Stimulated activated naive CD8-positive, alpha-beta T cell treated with anti-CD3 and anti-CD28 coated beads, Interleukin-15, Interleukin-2, amounts not matched to agents 100 U/mL and 50 U/mL, for 24 hours (primary cell): ENCODE measurements around the gene TAS2R43.
"Not testable (repeated sequence)": the region's sequence is repeated elsewhere in the genome, so short reads cannot be mapped to it uniquely, and the experiment has no call there.

Experiments
- ATAC-seq: fragments of 150-1000 bp; cut with Tn5 transposase; one replicate; pipeline ENCODE4 v1.10.0; 2021
- DNase-seq: peaks from one replicate; pipeline ENCODE4 v3.0.0; 2021

Gene TAS2R43, protein sequence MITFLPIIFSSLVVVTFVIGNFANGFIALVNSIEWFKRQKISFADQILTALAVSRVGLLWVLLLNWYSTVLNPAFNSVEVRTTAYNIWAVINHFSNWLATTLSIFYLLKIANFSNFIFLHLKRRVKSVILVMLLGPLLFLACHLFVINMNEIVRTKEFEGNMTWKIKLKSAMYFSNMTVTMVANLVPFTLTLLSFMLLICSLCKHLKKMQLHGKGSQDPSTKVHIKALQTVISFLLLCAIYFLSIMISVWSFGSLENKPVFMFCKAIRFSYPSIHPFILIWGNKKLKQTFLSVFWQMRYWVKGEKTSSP

GRCh38 chr12:11092128-11092527 is at the start of gene TAS2R43:
Gene TAS2R43 (minus strand): TSS chr12:11092313. CDS start chr12:11092229, 84 bp downstream.
- DNase-seq (no peak), ATAC-seq (peak; percentile 14)

DNA sequence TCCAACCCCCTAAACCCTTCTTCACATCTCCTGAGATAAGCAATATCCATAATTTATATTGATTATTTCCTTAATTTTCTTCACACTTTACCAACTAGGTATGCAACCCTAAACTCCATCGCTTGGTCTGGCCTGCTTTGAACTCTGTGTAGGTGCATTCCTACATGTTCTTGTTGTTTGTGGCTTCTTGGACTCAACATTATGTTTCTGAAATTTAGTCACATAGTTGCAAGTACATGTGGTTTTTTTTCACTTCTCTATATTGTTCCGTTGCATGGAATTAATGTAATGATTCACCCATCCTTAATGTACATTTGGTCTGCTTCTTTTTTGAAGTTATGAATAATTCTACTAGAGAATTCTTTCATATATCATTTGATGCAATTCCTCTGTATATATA is 44.0 kb upstream of the TAS2R43 start:
- ATAC-seq: peak; percentile 68

DNA sequence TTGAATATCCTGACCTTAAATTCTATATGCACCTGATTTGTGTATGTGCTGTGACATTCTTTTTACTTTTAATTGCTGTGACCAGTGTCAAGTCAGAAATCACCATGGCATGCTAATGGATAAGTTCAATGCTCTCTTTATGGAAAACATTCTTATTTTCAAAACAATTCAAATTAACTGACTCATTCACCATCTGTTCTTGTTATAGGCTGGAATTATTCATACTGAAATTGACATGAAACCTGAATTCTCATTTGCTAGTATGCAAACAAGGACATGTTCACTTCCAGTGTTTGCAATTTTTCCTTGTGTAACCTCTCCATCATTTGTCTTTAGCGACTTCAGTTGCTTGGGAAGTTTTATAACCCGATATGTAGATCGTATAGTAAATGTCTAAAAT is 42.2 kb upstream of the TAS2R43 start, which contains the start of gene TAS2R30:
TSS of gene TAS2R30 (minus strand) at position 340 of the 400 bp plus-strand sequence. CDS start 400 bp downstream, outside the sequence.
- ATAC-seq: no peak
- no peak for DNase-seq

More for the DNA sequence above, 44.0 kb upstream of the TAS2R43 start:
- DNase-seq: no peak

- DNase-seq (no peak), ATAC-seq (no peak)
Measured at GRCh38 chr12:11133816-11134215, 41.7 kb upstream of the TAS2R43 start.

- ATAC-seq (no peak), DNase-seq (no peak)
Measured at GRCh38 chr12:11133162-11133561, 41.0 kb upstream of the TAS2R43 start.

DNA sequence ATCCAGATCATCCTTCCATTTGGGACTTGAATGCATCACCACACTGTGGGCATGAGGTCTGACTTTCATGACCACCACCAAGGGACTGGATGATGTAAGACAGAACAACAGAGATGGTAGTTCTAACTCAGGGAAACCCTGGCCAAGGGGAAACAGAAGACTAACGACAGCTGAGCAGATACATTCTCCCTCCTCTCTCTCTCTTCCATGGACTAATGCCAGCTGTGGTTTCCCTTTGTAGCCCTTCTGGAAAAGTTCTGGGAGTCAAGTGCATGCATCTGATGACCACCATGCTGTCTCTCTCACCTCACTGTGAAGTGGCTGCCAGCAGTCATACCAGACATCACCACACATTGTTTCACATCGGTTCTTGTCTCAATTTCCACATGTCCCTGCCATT is 38.9 kb upstream of the TAS2R43 start:
- ATAC-seq: no peak
- no peak for DNase-seq

- DNase-seq: no peak
- no peak for ATAC-seq
Measured at GRCh38 chr12:11130382-11130781, 38.3 kb upstream of the TAS2R43 start.

DNA sequence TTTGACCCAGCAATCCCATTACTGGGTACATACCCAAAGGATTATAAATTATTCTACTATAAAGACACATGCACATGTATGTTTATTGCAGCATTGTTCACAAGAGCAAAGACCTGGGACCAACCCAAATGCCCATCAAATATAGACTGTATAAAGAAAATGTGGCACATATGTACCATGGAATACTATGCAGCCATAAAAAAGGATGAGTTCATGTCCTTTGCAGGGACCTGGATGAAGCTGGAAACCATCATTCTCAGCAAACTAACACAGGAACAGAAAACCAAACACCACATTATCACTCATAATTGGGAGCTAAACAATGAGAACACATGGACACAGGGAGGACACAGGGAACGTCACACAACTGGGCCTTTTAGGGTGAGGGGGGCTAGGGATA is 22.0 kb upstream of the TAS2R43 start:
- DNase-seq, ATAC-seq: not testable (repeated sequence)

- not testable (repeated sequence) for ATAC-seq, DNase-seq
Measured at GRCh38 chr12:11111213-11111612, 19.1 kb upstream of the TAS2R43 start.

DNA sequence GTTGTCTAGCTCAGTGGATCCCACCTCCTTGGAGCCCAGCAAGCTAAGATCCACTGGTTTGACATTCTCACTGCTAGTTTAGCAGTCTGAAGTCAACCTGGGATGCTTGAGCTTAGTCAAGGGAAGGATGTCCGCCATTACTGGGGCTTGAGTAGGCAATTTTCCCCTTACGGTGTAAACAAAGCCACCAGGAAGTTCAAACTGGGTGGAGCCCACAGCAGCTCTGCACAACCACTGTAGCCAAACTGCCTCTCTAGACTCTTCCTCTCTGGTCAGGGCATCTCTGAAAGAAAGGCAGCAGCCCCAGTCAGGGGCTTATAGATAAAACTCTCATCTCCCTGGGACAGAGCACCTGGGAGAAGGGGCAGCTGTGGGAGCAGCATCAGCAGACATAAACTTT is 16.7 kb upstream of the TAS2R43 start:
- DNase-seq (no peak), ATAC-seq (no peak)

DNA sequence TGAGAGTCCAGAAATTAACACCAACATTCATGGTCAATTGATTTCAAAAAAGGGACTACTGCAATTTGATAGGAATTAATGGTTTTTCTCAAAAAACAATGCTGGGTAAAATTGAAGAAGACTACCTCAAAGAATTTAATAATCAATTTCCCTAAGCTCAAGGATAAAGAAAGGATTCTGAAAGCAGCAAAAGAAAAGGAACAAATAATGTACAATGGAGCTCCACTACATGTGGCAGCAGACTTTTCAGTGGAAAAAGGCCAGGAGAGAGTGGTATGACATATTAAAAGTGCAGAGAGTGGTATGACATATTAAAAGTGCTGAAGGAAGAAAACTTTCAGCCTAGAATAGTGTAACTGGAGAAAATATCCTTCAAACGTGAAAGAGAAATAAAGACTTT is 15.6 kb upstream of the TAS2R43 start:
- ATAC-seq (no peak), DNase-seq (no peak)

- no peak for DNase-seq
Measured at GRCh38 chr12:11106288-11106687, 14.2 kb upstream of the TAS2R43 start.

GRCh38 chr12:11105546-11105945 is 13.4 kb upstream of the TAS2R43 start:
- no peak for ATAC-seq
- DNase-seq: no peak

More at GRCh38 chr12:11106288-11106687, 14.2 kb upstream of the TAS2R43 start:
- no peak for ATAC-seq

GRCh38 chr12:11094910-11095309 is 2.8 kb upstream of the TAS2R43 start:
- ATAC-seq: peak; percentile 59
- not testable (repeated sequence) for DNase-seq

- ATAC-seq: no peak
- no peak for DNase-seq
Measured at GRCh38 chr12:11089246-11089645, 2.9 kb downstream of the TAS2R43 start.

- DNase-seq: peak; percentile 16
Measured at GRCh38 chr12:11085419-11085818, 6.7 kb downstream of the TAS2R43 start.

DNA sequence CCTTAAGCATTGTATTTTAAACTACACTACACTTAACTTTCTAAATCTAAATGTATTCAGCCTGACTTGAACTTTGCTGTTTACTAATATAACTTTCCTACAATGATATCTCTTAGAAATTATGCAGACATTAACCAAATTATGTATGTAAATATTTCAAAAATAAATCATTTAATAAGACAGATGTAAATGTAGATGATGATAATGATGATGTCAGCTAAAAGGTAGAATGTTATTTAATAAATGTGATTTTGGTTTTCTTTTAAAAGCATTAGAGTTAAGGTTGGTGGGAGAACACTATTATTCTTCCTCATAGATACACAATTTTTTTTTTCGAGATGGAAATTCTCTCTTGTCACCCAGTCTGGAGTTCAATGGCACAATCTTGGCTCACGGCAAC is 10.1 kb downstream of the TAS2R43 start:
- DNase-seq (no peak), ATAC-seq (no peak)

More at GRCh38 chr12:11085419-11085818, 6.7 kb downstream of the TAS2R43 start:
- peak; percentile 92 for ATAC-seq

- DNase-seq (no peak), ATAC-seq (no peak)
Measured at GRCh38 chr12:11078246-11078645, 13.9 kb downstream of the TAS2R43 start.

GRCh38 chr12:11075642-11076041 is 16.5 kb downstream of the TAS2R43 start:
- DNase-seq (no peak), ATAC-seq (no peak)

GRCh38 chr12:11071414-11071813 is 20.7 kb downstream of the TAS2R43 start:
- no peak for ATAC-seq
- DNase-seq: no peak

DNA sequence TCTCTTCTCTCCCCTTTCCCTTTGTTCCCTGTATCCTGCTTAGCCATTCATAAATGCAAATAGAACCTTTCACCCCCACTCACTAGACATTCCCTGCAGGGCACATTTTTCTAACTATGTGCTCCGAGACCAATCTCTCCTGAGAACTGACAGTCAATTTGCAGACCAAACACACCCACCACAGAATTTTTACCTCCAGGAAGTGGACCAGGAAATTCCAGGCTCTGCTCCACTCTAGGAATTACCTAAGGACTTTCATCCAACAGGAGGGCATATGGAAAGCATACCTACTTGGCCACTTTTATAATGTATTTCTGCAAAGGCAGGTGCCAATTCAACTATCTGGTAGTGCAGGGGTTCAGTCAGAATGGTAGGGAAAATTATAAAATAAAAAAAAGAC is 21.1 kb downstream of the TAS2R43 start:
- no peak for ATAC-seq
- DNase-seq: no peak

DNA sequence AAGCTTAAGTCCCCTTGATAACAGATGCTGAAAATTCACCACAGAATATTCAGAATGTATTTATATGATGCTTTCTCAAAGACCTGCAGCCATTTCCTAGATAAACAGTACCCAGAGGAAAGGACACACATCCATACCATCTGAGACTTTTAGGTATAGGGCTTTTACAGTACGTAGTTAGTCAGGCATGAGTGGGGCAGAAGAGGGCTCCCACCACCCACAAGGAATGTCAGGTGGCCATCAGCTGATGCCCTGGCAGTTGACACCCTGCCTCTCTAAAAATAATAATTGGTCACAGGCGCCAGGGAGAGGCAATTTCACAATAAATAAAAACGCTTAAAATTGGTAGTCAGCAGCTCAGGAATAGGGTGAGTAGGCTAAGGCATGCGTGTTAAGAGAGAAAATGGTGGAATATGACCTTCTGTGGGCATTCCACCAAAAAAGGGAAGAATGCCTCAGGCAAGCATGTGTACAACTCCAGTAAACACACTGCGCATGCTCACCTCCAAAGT is 22.2 kb downstream of the TAS2R43 start:
- no peak for ATAC-seq

GRCh38 chr12:11067514-11067913 is 24.6 kb downstream of the TAS2R43 start:
- DNase-seq (no peak), ATAC-seq (no peak)

More for the DNA sequence above, 22.2 kb downstream of the TAS2R43 start:
- no peak for DNase-seq

DNA sequence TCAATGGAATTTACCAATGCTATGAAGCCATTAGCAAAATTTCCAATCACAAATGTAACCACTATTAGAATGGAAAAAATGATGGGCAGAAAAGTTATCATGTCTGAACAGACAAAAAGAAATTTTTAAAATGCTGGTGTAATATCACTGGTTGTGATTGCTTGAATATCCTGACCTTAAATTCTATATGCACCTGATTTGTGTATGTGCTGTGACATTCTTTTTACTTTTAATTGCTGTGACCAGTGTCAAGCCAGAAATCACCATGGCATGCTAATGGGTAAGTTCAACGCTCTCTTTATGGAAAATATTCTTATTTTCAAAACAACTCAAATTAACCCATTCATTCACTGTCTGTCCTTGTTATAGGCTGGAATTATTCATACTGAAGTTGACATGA is 29.9 kb downstream of the TAS2R43 start, which contains the start of gene TAS2R46:
TSS of gene TAS2R46 (minus strand) at position 101 of the 400 bp plus-strand sequence. CDS start at position 101, 0 bp downstream.
- DNase-seq, ATAC-seq: not testable (repeated sequence)
